DMS79 (cell line): ENCODE data around the gene HIGD1B.
A peak's percentile ranks its signal among the peaks of the same experiment; 100 is the strongest.

Source experiments
- DNase-seq: peaks from one replicate; lab custom pipeline; 2025; lab: John Stamatoyannopoulos, UW

HIGD1B gene

DNA sequence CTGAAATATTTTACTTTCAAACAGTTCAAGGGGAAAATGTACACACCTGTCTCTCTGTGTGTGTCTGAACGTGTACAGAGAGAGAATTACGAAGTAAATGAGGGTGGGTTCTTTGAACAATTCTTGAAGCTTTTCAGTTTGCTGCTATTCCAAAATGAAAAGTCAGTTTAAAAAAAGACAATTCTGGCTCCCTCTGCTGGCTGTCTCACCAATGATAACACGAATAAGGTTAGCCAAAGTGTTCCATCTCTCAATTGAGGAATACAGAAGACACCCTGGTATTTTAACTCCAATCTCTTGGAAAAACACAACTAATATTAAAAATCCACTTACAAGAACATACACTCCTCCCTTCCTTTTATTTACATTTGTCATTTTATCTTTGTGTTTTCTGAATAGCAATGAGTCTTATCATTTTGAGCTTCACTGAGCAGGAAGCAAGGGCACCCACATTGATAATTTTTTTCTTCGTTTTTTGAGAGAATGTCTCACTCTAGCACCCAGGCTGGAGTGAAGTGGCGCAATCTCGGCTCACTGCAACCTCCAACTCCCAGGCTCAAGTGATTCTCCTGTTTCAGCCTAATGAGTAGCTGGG, 31.0 kb downstream of the HIGD1B start:
- no peak for DNase-seq

GRCh38 chr17:44879376-44879775, 31.7 kb downstream of the HIGD1B start:
- DNase-seq = no peak

DNA sequence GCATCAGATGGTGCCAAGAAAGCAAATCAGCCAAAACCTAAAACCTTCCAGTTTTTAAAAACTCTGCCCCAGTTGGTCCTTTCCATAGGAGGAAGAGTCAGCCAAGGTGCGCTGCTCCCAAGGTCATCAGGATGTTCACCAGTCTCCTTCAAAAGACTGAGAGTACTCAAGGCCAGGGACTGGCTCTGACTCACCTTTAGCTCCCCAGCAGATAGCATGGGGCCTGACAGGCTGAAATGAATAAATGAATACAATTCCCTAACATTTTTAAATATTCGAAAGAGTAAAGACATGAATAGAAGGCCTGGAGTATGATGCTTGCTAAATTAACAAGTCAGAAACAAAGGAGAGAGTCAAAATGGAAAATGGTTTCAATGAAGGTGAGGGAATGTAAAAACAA, 32.4 kb downstream of the HIGD1B start:
- no peak for DNase-seq

DNA sequence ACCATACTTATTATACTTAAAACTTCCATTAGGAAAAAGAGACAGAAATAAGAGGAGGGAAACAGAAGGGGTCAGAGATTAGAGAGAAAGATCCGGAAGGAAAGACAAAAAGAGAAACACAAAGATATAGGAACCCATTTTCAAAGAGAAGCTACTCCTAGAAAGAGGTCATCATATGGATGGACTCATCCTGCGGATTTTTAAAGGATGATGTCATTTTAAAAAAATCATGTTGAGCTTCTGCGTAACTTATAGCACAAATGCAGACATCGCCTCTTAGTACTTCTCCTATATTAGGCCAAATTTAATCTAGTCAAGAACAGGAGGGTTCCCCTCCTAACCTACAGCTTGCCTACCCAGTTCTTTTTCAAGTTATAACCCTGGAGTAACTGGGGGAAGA, 33.5 kb downstream of the HIGD1B start:
- DNase-seq = no peak

DNA sequence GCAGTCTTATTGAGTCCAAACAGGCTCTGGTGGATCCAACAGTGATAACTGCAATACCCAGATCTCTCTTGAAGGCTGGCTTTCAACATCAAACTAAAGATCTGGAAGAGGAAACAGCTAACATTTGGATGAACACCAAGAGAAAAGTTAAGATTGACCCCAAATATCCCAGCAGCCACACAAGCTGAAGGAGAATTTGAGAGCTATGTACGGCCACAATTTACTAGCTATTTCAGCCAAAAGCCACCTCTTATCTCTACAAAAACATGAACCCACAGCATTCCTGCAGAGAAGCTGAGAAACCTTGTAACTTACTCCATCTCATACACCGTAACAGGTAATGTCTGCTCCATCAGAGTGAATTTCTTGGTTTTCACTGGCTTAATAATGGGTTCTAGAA, 37.3 kb downstream of the HIGD1B start:
- no peak for DNase-seq

DNA sequence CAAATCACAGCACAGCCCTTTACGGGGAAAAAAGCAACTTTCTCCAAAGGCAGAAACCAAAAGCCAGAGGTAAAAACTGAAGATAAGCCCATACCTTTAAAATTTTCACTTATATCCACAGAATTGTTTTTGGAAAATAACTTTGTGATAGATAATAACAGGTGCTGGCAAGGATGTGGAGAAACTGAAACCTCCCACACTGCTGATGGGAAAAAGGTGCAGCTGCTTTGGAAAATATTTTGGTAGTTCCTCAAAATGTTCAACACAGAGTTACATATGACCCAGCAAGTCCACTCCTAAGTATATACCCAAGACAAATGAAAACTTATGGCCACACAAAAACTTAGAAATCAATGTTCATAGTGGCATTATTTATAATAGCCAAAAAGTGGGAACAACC, 39.3 kb downstream of the HIGD1B start:
- no peak for DNase-seq

DNA sequence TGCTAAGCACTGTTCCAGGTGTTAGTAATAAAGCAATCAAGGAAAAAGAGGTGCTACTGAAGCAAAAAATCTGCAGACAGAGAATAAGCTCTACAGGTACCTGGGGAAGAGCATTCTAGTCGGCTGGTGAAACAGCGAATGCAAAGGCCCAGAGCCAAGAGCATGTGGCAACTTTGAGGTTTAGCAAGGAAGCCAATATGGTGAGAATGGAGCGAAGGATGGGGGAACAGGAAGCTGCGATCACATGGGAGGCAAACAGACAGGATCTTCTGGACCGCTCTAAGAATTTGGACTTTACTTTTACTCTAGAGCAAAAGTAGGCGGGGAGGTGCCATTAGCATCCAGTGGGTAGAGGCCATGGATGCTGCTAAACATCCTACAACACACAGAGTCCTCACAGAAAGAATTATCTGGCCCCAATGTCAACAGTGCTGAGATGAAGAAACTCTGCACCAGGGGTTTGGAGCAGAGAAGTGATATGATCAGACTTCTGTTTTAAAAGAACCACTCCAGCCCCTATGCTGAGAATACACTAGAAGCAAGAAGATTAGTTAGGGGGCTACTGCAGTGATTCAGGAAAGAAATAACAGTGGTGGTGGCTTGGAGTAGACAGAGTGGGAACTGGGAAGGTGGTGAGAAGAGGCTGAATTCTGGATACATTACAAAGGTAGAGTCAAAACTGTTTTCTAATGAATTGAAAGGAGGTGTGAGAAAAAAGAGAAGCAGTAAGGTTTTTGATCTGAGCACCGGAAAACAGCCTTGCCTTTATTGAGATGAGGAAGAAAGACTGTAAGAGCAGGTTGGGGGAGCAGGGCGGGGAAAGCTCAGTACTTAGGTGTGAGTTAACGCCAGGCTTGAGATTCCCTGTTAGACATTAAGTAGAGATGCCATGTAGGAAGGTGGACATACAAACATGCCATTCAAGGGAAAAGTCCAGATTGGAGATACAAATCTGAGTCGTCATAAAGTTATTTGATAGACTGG, 40.6 kb downstream of the HIGD1B start:
- DNase-seq = no peak

- DNase-seq = no peak
Measured at GRCh38 chr17:44889003-44889402, 41.3 kb downstream of the HIGD1B start.

DNA sequence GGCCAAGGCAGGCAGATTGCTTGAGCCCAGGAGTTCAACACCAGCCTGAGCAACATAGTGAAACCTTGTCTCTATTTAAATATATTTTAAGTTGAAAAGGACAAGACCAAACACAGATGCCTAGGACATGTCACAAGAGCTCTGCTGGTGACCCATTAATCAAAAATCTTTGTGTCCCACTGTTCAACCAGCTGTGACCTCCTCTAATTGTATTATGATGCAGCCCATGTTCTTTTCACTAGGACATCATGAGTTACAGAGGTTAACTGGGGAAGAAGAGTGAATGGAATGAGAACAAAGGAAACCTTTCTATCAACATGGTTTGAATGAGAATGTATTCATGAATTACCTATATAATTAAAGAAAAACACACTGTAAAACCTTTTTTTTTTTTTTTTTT, 44.6 kb downstream of the HIGD1B start:
- no peak for DNase-seq

- no peak for DNase-seq
Measured at GRCh38 chr17:44894642-44895041, 47.0 kb downstream of the HIGD1B start.

- DNase-seq = no peak
Measured at GRCh38 chr17:44898768-44899073, 51.0 kb downstream of the HIGD1B start.

- DNase-seq = peak; percentile 76
Measured at GRCh38 chr17:44899074-44899782, 51.5 kb downstream of the HIGD1B start, which contains the start of gene EFTUD2. TSS of gene EFTUD2 (minus strand) at chr17:44899445. CDS start at chr17:44894521, 4,924 bp downstream.
